ENCODE data around the gene APOO.

- TF ChIP-seq PHF8 (IDR thresholded peaks at IDR 0.05; ENCODE audit: borderline replicate concordance, low read depth): no peak
- no peak for TF ChIP-seq JUNB (IDR thresholded peaks at IDR 0.05)
- no peak for TF ChIP-seq CTCF (IDR thresholded peaks at IDR 0.05)
- TF ChIP-seq, protein P1, sequence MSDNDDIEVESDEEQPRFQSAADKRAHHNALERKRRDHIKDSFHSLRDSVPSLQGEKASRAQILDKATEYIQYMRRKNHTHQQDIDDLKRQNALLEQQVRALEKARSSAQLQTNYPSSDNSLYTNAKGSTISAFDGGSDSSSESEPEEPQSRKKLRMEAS (IDR thresholded peaks at IDR 0.05): no peak
- TF ChIP-seq CHD4 (IDR thresholded peaks at IDR 0.05; ENCODE audit: borderline replicate concordance): no peak
- no peak for TF ChIP-seq TFCP2L1 (CRISPR knock-in tag; IDR thresholded peaks at IDR 0.05)
- no peak for TF ChIP-seq POLR2A (IDR thresholded peaks at IDR 0.05; ENCODE audit: low read length)
- TF ChIP-seq EHMT2 (IDR thresholded peaks at IDR 0.05; ENCODE audit: low read depth): no peak
- TF ChIP-seq, protein P2, sequence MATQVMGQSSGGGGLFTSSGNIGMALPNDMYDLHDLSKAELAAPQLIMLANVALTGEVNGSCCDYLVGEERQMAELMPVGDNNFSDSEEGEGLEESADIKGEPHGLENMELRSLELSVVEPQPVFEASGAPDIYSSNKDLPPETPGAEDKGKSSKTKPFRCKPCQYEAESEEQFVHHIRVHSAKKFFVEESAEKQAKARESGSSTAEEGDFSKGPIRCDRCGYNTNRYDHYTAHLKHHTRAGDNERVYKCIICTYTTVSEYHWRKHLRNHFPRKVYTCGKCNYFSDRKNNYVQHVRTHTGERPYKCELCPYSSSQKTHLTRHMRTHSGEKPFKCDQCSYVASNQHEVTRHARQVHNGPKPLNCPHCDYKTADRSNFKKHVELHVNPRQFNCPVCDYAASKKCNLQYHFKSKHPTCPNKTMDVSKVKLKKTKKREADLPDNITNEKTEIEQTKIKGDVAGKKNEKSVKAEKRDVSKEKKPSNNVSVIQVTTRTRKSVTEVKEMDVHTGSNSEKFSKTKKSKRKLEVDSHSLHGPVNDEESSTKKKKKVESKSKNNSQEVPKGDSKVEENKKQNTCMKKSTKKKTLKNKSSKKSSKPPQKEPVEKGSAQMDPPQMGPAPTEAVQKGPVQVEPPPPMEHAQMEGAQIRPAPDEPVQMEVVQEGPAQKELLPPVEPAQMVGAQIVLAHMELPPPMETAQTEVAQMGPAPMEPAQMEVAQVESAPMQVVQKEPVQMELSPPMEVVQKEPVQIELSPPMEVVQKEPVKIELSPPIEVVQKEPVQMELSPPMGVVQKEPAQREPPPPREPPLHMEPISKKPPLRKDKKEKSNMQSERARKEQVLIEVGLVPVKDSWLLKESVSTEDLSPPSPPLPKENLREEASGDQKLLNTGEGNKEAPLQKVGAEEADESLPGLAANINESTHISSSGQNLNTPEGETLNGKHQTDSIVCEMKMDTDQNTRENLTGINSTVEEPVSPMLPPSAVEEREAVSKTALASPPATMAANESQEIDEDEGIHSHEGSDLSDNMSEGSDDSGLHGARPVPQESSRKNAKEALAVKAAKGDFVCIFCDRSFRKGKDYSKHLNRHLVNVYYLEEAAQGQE (IDR thresholded peaks at IDR 0.05): no peak
Observed at GRCh38 chrX:23851544-23851943, 56.2 kb downstream of the APOO start.
